ENCODE measurements around the gene MED28.

- TF ChIP-seq POLR2A (IDR thresholded peaks at IDR 0.05): no peak
- no peak for TF ChIP-seq CTCF (IDR thresholded peaks at IDR 0.05)
Observed at GRCh38 chr4:17578482-17578891, 36.0 kb upstream of the MED28 start.

Data from lower leg skin (tissue), 3 donors.